HepG2 (cell line): ENCODE results near the gene RNF114. TPM values are rescaled to one million over a fixed set of nuclear protein-coding genes. Genes with fewer than 3 reads are reported as not detected.

Experiments used
- AKAP8 ChIP-seq: sonication (generic); formaldehyde crosslinking; IDR thresholded peaks from 2 replicates; pipeline ENCODE4 v1.5.1; 2020; ENCODE audit warnings: mild to moderate bottlenecking, missing genetic modification reagents
- CENPBD1 ChIP-seq: sonication (generic); formaldehyde crosslinking; IDR thresholded peaks from 2 replicates; pipeline ENCODE4 v1.8.0; 2022; ENCODE audit warnings: missing genetic modification reagents, low read depth, mild to moderate bottlenecking, borderline replicate concordance
- ERF ChIP-seq: IDR thresholded peaks from 2 replicates; pipeline ENCODE4 v1.6.1; 2018; ENCODE audit warnings: missing biosample characterization, missing genetic modification reagents
- IKZF5 ChIP-seq: IDR thresholded peaks from 2 replicates; pipeline ENCODE4 v1.6.1; 2018; ENCODE audit warnings: missing genetic modification reagents, mild to moderate bottlenecking, missing compliant biosample characterization
- MAFK ChIP-seq, 2 experiments: IDR thresholded peaks in 1 of 2; conservative IDR thresholded peaks in 1 of 2; 2 replicates each; pipeline ENCODE4 v1.6.1; 2011; ENCODE audit warnings: improper control_type of control experiment in 2 of 2, low read length in 2 of 2
- MED13 ChIP-seq: sonication (generic); formaldehyde crosslinking; IDR thresholded peaks from 2 replicates; pipeline ENCODE4 v1.5.0; 2020; ENCODE audit warnings: missing genetic modification reagents
- MXD1 ChIP-seq: sonication (generic); formaldehyde crosslinking; IDR thresholded peaks from 2 replicates; pipeline ENCODE4 v1.4.0; 2020; ENCODE audit warnings: mild to moderate bottlenecking, missing genetic modification reagents
- POGK ChIP-seq: sonication (generic); formaldehyde crosslinking; conservative IDR thresholded peaks from 2 replicates; pipeline ENCODE4 v1.8.0; 2022; ENCODE audit warnings: mild to moderate bottlenecking, moderate library complexity, missing genetic modification reagents
- RAD21 ChIP-seq: fragments of 450-650 bp; formaldehyde crosslinking; IDR thresholded peaks from 2 replicates; pipeline ENCODE4 v1.5.0; 2020; ENCODE audit warnings: mild to moderate bottlenecking
- RFX5 ChIP-seq: IDR thresholded peaks from 2 replicates; pipeline ENCODE4 v1.6.1; 2011; ENCODE audit warnings: low read depth, low read length, improper control_type of control experiment
- SRF ChIP-seq: IDR thresholded peaks from 2 replicates; pipeline ENCODE4 v1.6.1; 2011; ENCODE audit warnings: mild to moderate bottlenecking, low read depth, low read length, moderate library complexity
- TBL1XR1 ChIP-seq: fragments of 150-350 bp; IDR thresholded peaks from 2 replicates; pipeline ENCODE4 v1.6.1; 2014; ENCODE audit warnings: borderline replicate concordance, low read length; ENCODE audit not compliant: partially characterized antibody
- TP53 ChIP-seq: sonication (generic); formaldehyde crosslinking; conservative IDR thresholded peaks from 2 replicates; pipeline ENCODE4 v1.4.0; 2020; ENCODE audit warnings: missing genetic modification reagents
- ZBTB10 ChIP-seq: sonication (generic); formaldehyde crosslinking; IDR thresholded peaks from 2 replicates; pipeline ENCODE4 v1.4.0; 2020; ENCODE audit warnings: missing genetic modification reagents, borderline replicate concordance
- ZFP37 ChIP-seq: sonication (generic); formaldehyde crosslinking; IDR thresholded peaks from 2 replicates; pipeline ENCODE4 v1.4.0; 2020; ENCODE audit warnings: missing genetic modification reagents, borderline replicate concordance
- ZNF572 ChIP-seq: sonication (generic); formaldehyde crosslinking; IDR thresholded peaks from 2 replicates; pipeline ENCODE4 v1.5.1; 2020; ENCODE audit warnings: mild to moderate bottlenecking, missing genetic modification reagents
- ZNF781 ChIP-seq: sonication (generic); formaldehyde crosslinking; IDR thresholded peaks from 2 replicates; pipeline ENCODE4 v1.5.1; 2020; ENCODE audit warnings: borderline replicate concordance, mild to moderate bottlenecking, missing genetic modification reagents; ENCODE audit errors: not compliant biosample characterization
- polyA plus RNA-seq, 8 experiments: library from polyadenylated mRNA; depleted of rRNA in 3 of 8; stranded (reverse) in 7 of 8; unstranded in 1 of 8; fragments of >200 nt; fragmentation: Illumina TruSeq in 4 of 8; extraction: Trizol in 4 of 8; gene quantifications; 2 replicates each; pipeline versions ENCODE4 v1.2.1 to v1.2.3, GENCODE V29; 2011 to 2016; ENCODE audit warnings: low read depth in 4 of 8, missing spikeins in 1 of 8, mixed read lengths in 1 of 8; ENCODE audit not compliant: insufficient read depth in 1 of 8
- total RNA-seq, 5 experiments: library from RNA; depleted of rRNA; stranded (reverse); fragments of >200 nt; fragmentation: Illumina TruSeq; extraction: Trizol; gene quantifications; 2 replicates each; pipeline ENCODE4 v1.2.3, GENCODE V29; 2016; ENCODE audit warnings: low read depth in 1 of 5
- TF ChIP-seq, protein P1 (sequence below): sonication (generic); formaldehyde crosslinking; IDR thresholded peaks from 2 replicates; pipeline ENCODE4 v1.4.0; 2020; ENCODE audit warnings: mild to moderate bottlenecking, missing genetic modification reagents

RNF114 gene
- total and polyA plus RNA-seq, 2 of the 13 experiments (the other 11 are each of a cell fraction or from before 2014, with no cell fraction given), result 119 to 126 TPM

GRCh38 chr20:49928411-49929141, 7.6 kb upstream of the RNF114 start (continued):
- TF ChIP-seq ZBTB10 (no peak), CENPBD1 (CRISPR knock-in tag) (no peak), ERF (CRISPR knock-in tag) (peak; percentile 80), MED13 (no peak), ZNF572 (no peak), ZNF781 (CRISPR knock-in tag) (no peak), AKAP8 (CRISPR knock-in tag) (no peak), TBL1XR1 (peak; percentile 26), TP53 (no peak), MAFK (conservative IDR thresholded peaks at IDR 0.05 in 1 of 2, IDR thresholded peaks at IDR 0.05 in 1 of 2; ENCODE audit: low read length in 2 of 2) (peak; percentile 13 to 23; a peak in 2 of 4 replicates), ZFP37 (CRISPR knock-in tag) (no peak), RFX5 (no peak), POGK (CRISPR knock-in tag) (no peak), MXD1 (CRISPR knock-in tag) (no peak), SRF (no peak; the same call in 1 of the 2 replicates), IKZF5 (CRISPR knock-in tag) (peak; percentile 74), RAD21 (CRISPR knock-in tag) (peak; percentile 94)
- TF ChIP-seq, protein P1, sequence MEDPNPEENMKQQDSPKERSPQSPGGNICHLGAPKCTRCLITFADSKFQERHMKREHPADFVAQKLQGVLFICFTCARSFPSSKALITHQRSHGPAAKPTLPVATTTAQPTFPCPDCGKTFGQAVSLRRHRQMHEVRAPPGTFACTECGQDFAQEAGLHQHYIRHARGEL (CRISPR knock-in tag), result no peak
